OCI-LY7 (cell line): ENCODE measurements around the gene TDRD9.

Experiments
- CTCF ChIP-seq: fragments of 200-600 bp; sonication (generic); conservative IDR thresholded peaks from 2 replicates; pipeline ENCODE4 v1.5.1; 2014; ENCODE audit warnings: mild to moderate bottlenecking, antibody characterized with exemption, low read length, moderate library complexity, mixed read lengths
- EZH2phosphoT487 ChIP-seq: fragments of 200-600 bp; sonication (generic); IDR thresholded peaks from 2 replicates; pipeline ENCODE4 v1.6.1; 2018; ENCODE audit warnings: low read depth, borderline replicate concordance, mild to moderate bottlenecking, mixed run types, antibody characterized with exemption, low read length, moderate library complexity, mixed read lengths

- TF ChIP-seq CTCF (no peak), EZH2phosphoT487 (no peak)
Observed at GRCh38 chr14:103887557-103888115, 40.6 kb upstream of the TDRD9 start.
